Osteoblast (primary cell): ENCODE results near the gene ZNF860. TPM values are rescaled to one million over a fixed set of nuclear protein-coding genes. Genes with fewer than 3 reads are reported as not detected.

ENCODE experiments used
- DNase-seq: peaks from one replicate; pipeline ENCODE4 v3.0.0; 2011; ENCODE audit warnings: low spot score, mixed read lengths; ENCODE audit not compliant: insufficient read length; ENCODE audit errors: missing footprints
- H2AFZ ChIP-seq: 2 replicates; pipeline ENCODE4 v1.6.0; 2011; ENCODE audit warnings: mild to moderate bottlenecking, low read length
- H3K27ac ChIP-seq: 2 replicates; pipeline ENCODE4 v1.5.1; 2011; ENCODE audit warnings: mild to moderate bottlenecking, low read depth, low read length, moderate library complexity
- H3K27me3 ChIP-seq: 2 replicates; pipeline ENCODE4 v1.6.0; 2012; ENCODE audit warnings: mild to moderate bottlenecking, control low read depth, inconsistent platforms, low read length, moderate library complexity; ENCODE audit not compliant: insufficient read depth
- H3K36me3 ChIP-seq: 2 replicates; pipeline ENCODE4 v1.5.1; 2011; ENCODE audit warnings: mild to moderate bottlenecking, low read length, control low read depth, moderate library complexity; ENCODE audit not compliant: insufficient read depth
- H3K4me1 ChIP-seq: 2 replicates; pipeline ENCODE4 v1.5.1; 2011; ENCODE audit warnings: mild to moderate bottlenecking, low read length, control low read depth, moderate library complexity; ENCODE audit not compliant: insufficient read depth
- H3K4me2 ChIP-seq: 2 replicates; pipeline ENCODE4 v1.6.0; 2011; ENCODE audit warnings: mild to moderate bottlenecking, low read length; ENCODE audit not compliant: insufficient read depth
- H3K4me3 ChIP-seq: fragments of 200-600 bp; sonication (generic); 3 replicates; pipeline ENCODE4 v1.5.1; 2012; ENCODE audit warnings: mild to moderate bottlenecking, low read length, inconsistent platforms; ENCODE audit not compliant: insufficient read depth
- H3K79me2 ChIP-seq: 2 replicates; pipeline ENCODE4 v1.6.0; 2012; ENCODE audit warnings: mild to moderate bottlenecking, low read length, control low read depth, inconsistent platforms; ENCODE audit not compliant: insufficient read depth
- H3K9me3 ChIP-seq: 2 replicates; pipeline ENCODE4 v1.5.1; 2011; ENCODE audit warnings: low read depth, low read length, control low read depth
- H4K20me1 ChIP-seq: 2 replicates; pipeline ENCODE4 v1.6.0; 2012; ENCODE audit warnings: mild to moderate bottlenecking, low read length, control low read depth; ENCODE audit not compliant: insufficient read depth
- total RNA-seq: library from RNA; depleted of rRNA; stranded (reverse); fragments of >200 nt; gene quantifications from 2 replicates; pipeline ENCODE4 v1.2.3, GENCODE V29; 2012
- TF ChIP-seq, protein P1 (sequence below): IDR thresholded peaks from 2 replicates; pipeline ENCODE4 v1.5.1; 2011; ENCODE audit warnings: mild to moderate bottlenecking, low read depth, low read length, moderate library complexity; ENCODE audit errors: extremely low read depth

The ZNF860 gene
- total RNA-seq, 1 donor = 0.72 TPM

DNA sequence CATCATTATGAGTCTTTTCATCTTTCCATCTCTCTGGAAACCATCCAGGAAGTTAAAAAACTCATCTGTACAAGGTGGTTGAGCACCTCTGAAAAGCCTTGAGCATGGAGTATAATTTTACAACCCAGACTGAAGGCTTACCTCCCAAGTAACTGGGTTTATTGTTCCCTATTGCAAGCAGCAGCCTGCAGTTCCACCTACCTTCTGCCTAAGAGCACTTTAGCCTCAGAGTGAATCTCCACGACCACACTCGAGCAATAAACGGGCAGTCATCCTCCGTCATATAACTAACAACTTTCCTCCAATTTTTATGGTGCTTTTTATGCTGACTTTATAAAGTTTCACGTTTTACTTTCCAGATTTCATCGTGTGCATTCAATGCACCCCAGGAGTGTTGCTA is 33.3 kb upstream of the ZNF860 start:
- H3K27ac ChIP-seq = no peak overlapping the region
- H3K27me3 ChIP-seq = no peaks in the 10 kb centered on the region
- no peak overlapping the region for H3K4me2 ChIP-seq
- no peaks in the 10 kb centered on the region for H3K79me2 ChIP-seq
- no peak for DNase-seq
- H3K9me3 ChIP-seq = no peaks in the 10 kb centered on the region
- no peak overlapping the region for H2AFZ ChIP-seq
- H3K4me3 ChIP-seq = no peak overlapping the region
- no peaks in the 10 kb centered on the region for H4K20me1 ChIP-seq
- H3K4me1 ChIP-seq = peaks cover 5% of the 10 kb centered on the region
- H3K36me3 ChIP-seq = no peaks in the 10 kb centered on the region
- TF ChIP-seq, protein P1, sequence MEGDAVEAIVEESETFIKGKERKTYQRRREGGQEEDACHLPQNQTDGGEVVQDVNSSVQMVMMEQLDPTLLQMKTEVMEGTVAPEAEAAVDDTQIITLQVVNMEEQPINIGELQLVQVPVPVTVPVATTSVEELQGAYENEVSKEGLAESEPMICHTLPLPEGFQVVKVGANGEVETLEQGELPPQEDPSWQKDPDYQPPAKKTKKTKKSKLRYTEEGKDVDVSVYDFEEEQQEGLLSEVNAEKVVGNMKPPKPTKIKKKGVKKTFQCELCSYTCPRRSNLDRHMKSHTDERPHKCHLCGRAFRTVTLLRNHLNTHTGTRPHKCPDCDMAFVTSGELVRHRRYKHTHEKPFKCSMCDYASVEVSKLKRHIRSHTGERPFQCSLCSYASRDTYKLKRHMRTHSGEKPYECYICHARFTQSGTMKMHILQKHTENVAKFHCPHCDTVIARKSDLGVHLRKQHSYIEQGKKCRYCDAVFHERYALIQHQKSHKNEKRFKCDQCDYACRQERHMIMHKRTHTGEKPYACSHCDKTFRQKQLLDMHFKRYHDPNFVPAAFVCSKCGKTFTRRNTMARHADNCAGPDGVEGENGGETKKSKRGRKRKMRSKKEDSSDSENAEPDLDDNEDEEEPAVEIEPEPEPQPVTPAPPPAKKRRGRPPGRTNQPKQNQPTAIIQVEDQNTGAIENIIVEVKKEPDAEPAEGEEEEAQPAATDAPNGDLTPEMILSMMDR = no peak

DNA sequence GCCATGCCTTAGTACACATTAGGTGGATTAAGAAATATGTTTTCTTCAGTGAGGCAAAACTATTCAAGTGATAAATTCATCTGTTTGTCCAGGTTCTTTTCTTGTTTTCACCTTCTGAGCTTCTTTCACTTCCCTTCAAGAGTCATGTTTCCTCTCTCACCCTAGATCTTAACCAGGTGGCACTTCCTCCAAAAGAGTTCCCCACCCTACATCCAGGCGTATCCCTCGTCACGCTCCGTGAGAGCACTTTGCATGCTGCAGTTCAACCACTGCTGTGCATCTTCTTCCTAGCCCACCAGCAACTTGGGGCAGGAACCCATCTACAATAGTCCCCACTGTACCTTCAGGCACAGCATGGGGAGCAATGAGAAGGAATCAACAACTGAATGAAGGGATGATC is 29.3 kb upstream of the ZNF860 start:
- TF ChIP-seq, protein P1 = no peak
- no peaks in the 10 kb centered on the region for H4K20me1 ChIP-seq
- no peaks in the 10 kb centered on the region for H3K79me2 ChIP-seq
- H3K36me3 ChIP-seq = no peaks in the 10 kb centered on the region
- no peak overlapping the region for H3K4me3 ChIP-seq
- H3K4me1 ChIP-seq = no peaks in the 10 kb centered on the region
- DNase-seq = no peak
- no peak overlapping the region for H3K4me2 ChIP-seq
- H2AFZ ChIP-seq = no peak overlapping the region
- no peak overlapping the region for H3K27ac ChIP-seq
- no peaks in the 10 kb centered on the region for H3K27me3 ChIP-seq
- peaks cover 9% of the 10 kb centered on the region for H3K9me3 ChIP-seq

DNA sequence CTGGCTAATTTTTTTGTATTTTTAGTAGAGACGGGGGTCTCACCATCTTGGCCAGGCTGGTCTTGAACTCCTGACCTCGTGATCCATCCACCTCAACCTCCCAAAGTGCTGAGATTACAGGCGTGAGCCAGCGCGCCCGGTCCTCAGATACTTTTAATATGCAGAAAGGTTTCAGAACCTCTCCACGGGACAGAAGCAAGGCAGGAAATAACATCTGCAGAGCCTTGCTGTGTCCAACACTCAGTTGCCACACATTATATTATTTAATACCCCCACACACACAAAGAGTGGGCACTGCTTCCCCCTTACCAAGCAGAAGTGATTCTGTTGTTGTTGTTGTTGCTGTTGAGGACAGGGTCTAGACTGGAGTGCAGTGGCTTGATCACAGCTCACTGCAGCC is 28.5 kb upstream of the ZNF860 start:
- H3K27ac ChIP-seq = no peak overlapping the region
- H3K4me1 ChIP-seq = no peaks in the 10 kb centered on the region
- no peaks in the 10 kb centered on the region for H3K79me2 ChIP-seq
- no peak overlapping the region for H3K4me3 ChIP-seq
- H2AFZ ChIP-seq = no peak overlapping the region
- TF ChIP-seq, protein P1 = no peak
- no peaks in the 10 kb centered on the region for H3K36me3 ChIP-seq
- H3K27me3 ChIP-seq = no peaks in the 10 kb centered on the region
- no peak overlapping the region for H3K4me2 ChIP-seq
- no peaks in the 10 kb centered on the region for H4K20me1 ChIP-seq
- H3K9me3 ChIP-seq = peaks cover 9% of the 10 kb centered on the region
- DNase-seq = no peak

DNA sequence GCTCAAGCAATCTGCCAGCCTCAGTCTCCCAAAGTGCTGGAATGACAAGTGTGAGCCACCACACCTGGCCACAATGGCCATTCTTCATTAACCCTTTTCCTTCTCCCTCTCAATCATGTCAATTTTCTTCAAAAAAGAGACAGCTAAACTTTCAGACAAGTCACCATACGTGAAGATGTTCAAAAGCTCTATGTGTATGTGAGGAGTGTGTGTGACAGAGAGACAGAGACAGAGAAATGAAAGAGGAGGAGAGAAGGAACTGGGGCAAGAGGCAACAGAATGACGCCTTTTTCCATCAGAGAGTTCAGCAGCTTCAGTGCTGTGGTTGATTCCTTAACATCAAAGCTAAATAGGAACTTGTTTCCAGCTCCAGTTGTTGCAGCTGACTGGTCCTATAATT is 27.9 kb upstream of the ZNF860 start:
- no peaks in the 10 kb centered on the region for H3K27me3 ChIP-seq
- no peaks in the 10 kb centered on the region for H4K20me1 ChIP-seq
- TF ChIP-seq, protein P1 = no peak
- peaks cover 4% of the 10 kb centered on the region for H3K79me2 ChIP-seq
- H3K4me3 ChIP-seq = no peak overlapping the region
- peaks cover 9% of the 10 kb centered on the region for H3K9me3 ChIP-seq
- no peaks in the 10 kb centered on the region for H3K36me3 ChIP-seq
- no peak overlapping the region for H3K27ac ChIP-seq
- no peaks in the 10 kb centered on the region for H3K4me1 ChIP-seq
- no peak overlapping the region for H2AFZ ChIP-seq
- no peak overlapping the region for H3K4me2 ChIP-seq
- DNase-seq = no peak
